Uterus (tissue), 4 donors: ENCODE measurements around the gene ZBP1. TPM values are rescaled to one million over a fixed set of nuclear protein-coding genes. Genes with fewer than 3 reads are reported as not detected.

Experiments used
- DNase-seq, 2 donors: peaks; one replicate each; pipeline ENCODE4 v3.0.0-alpha.2; 2019 to 2020
- H3K27ac ChIP-seq, 2 donors: fragments of 200-600 bp; sonication (generic); 1 replicate in 1 of 2; 2 replicates in 1 of 2; pipeline ENCODE4 v1.5.1; 2016 to 2018
- H3K27me3 ChIP-seq, 2 donors: fragments of 200-600 bp; sonication (generic); one replicate each; pipeline ENCODE4 v1.5.1; 2018 to 2019; ENCODE audit warnings: control low read depth in 1 of 2
- H3K36me3 ChIP-seq, 2 donors: fragments of 200-600 bp; sonication (generic); one replicate each; pipeline ENCODE4 v1.5.1; 2019; ENCODE audit warnings: control low read depth in 1 of 2
- H3K4me1 ChIP-seq, 2 donors: fragments of 200-600 bp; sonication (generic); one replicate each; pipeline ENCODE4 v1.5.1; 2018 to 2019; ENCODE audit warnings: control low read depth in 1 of 2
- H3K4me3 ChIP-seq, 2 donors: fragments of 200-600 bp; sonication (generic); 1 replicate in 1 of 2; 2 replicates in 1 of 2; pipeline ENCODE4 v1.5.1; 2018 to 2019; ENCODE audit warnings: mild to moderate bottlenecking in 1 of 2
- H3K9me3 ChIP-seq, 2 donors: fragments of 200-600 bp; sonication (generic); one replicate each; pipeline ENCODE4 v1.5.1; 2019; ENCODE audit warnings: control low read depth in 1 of 2
- POLR2A ChIP-seq, 2 donors: fragments of 450-650 bp; IDR thresholded peaks; one replicate each; pipeline ENCODE4 v1.6.1; 2016; ENCODE audit warnings: antibody characterized with exemption in 2 of 2, mild to moderate bottlenecking in 1 of 2, moderate library complexity in 1 of 2
- intact Hi-C: fragments of 100-400 bp; cut with DNase I; formaldehyde crosslinking; loops from one replicate; pipeline ENCODE4 v1.15.1; 2023; ENCODE audit warnings: low total_unique reads
- total RNA-seq, 4 donors: library from RNA; depleted of rRNA in 3 of 4; stranded (reverse); fragments of >200 nt in 3 of 4; gene quantifications; one replicate each; pipeline versions ENCODE4 v1.1.0 to v1.2.4, GENCODE V29; 2014 to 2023
- TF ChIP-seq, protein P1 (sequence below), 4 experiments: fragments of 200-600 bp in 2 of 4; fragments of 450-650 bp in 2 of 4; sonication (generic) in 2 of 4; IDR thresholded peaks; one replicate each; pipeline ENCODE4 v1.5.1; 2016 to 2019; ENCODE audit warnings: antibody characterized with exemption in 4 of 4, mild to moderate bottlenecking in 2 of 4, moderate library complexity in 1 of 4
- donor health status: DM: yes; HTN: yes; CAD: no.

The ZBP1 gene
- total RNA-seq, 4 donors from 2014 or later = 0.46 TPM; not detected in 3

DNA sequence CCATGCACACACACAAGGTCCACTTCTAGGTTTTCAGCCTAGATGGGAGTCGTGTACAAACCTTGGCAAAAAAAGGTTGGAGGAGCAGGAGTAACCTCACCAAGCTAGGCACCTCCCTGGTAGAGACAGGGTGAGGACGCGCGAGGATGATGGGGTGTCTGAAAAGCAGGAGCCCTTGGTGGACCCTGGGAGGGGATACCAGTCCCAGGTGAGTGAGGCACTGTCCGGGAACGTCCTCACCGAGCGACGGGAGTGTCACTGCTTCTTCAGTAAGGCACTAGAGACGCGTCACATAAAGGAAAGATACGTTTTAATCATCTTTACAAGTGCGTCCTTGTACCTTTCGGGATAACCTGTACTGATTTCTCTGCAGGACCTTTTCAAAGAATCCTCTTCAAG lies 29.4 kb upstream of the ZBP1 start:
- DNase-seq = no peak

DNA sequence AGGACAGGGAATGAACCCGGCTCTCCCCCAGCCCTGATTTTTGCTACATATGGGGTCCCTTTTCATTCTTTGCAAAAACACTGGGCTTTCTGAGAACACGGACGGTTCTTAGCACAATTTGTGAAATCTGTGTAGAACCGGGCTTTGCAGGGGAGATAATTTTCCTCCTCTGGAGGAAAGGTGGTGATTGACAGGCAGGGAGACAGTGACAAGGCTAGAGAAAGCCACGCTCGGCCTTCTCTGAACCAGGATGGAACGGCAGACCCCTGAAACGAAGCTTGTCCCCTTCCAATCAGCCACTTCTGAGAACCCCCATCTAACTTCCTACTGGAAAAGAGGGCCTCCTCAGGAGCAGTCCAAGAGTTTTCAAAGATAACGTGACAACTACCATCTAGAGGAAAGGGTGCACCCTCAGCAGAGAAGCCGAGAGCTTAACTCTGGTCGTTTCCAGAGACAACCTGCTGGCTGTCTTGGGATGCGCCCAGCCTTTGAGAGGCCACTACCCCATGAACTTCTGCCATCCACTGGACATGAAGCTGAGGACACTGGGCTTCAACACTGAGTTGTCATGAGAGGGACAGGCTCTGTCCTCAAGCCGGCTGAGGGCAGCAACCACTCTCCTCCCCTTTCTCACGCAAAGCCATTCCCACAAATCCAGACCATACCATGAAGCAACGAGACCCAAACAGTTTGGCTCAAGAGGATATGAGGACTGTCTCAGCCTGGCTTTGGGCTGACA lies 28.8 kb upstream of the ZBP1 start:
- intact Hi-C loops = no loop called here
- H3K27me3 ChIP-seq = no peaks in the 10 kb centered on the region
- peaks cover 0 to 6% of the 10 kb centered on the region in 2 donors for H3K9me3 ChIP-seq
- no peak for DNase-seq
- H3K4me1 ChIP-seq = no peaks in the 10 kb centered on the region
- TF ChIP-seq, protein P1, sequence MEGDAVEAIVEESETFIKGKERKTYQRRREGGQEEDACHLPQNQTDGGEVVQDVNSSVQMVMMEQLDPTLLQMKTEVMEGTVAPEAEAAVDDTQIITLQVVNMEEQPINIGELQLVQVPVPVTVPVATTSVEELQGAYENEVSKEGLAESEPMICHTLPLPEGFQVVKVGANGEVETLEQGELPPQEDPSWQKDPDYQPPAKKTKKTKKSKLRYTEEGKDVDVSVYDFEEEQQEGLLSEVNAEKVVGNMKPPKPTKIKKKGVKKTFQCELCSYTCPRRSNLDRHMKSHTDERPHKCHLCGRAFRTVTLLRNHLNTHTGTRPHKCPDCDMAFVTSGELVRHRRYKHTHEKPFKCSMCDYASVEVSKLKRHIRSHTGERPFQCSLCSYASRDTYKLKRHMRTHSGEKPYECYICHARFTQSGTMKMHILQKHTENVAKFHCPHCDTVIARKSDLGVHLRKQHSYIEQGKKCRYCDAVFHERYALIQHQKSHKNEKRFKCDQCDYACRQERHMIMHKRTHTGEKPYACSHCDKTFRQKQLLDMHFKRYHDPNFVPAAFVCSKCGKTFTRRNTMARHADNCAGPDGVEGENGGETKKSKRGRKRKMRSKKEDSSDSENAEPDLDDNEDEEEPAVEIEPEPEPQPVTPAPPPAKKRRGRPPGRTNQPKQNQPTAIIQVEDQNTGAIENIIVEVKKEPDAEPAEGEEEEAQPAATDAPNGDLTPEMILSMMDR (IDR thresholded peaks at IDR 0.05) = no peak
- TF ChIP-seq POLR2A (IDR thresholded peaks at IDR 0.05) = no peak
- no peaks in the 10 kb centered on the region for H3K36me3 ChIP-seq
- no peak overlapping the region for H3K4me3 ChIP-seq
- H3K27ac ChIP-seq = no peak overlapping the region

More for the DNA sequence above, 29.4 kb upstream of the ZBP1 start:
- H3K27ac ChIP-seq = no peak overlapping the region
- H3K27me3 ChIP-seq = no peaks in the 10 kb centered on the region
- intact Hi-C loops = no loop called here
- H3K9me3 ChIP-seq = peaks cover 0 to under 1% of the 10 kb centered on the region in 2 donors
- TF ChIP-seq POLR2A (IDR thresholded peaks at IDR 0.05) = no peak
- TF ChIP-seq, protein P1 (IDR thresholded peaks at IDR 0.05) = no peak
- no peaks in the 10 kb centered on the region for H3K4me1 ChIP-seq
- H3K4me3 ChIP-seq = no peak overlapping the region
- H3K36me3 ChIP-seq = no peaks in the 10 kb centered on the region

DNA sequence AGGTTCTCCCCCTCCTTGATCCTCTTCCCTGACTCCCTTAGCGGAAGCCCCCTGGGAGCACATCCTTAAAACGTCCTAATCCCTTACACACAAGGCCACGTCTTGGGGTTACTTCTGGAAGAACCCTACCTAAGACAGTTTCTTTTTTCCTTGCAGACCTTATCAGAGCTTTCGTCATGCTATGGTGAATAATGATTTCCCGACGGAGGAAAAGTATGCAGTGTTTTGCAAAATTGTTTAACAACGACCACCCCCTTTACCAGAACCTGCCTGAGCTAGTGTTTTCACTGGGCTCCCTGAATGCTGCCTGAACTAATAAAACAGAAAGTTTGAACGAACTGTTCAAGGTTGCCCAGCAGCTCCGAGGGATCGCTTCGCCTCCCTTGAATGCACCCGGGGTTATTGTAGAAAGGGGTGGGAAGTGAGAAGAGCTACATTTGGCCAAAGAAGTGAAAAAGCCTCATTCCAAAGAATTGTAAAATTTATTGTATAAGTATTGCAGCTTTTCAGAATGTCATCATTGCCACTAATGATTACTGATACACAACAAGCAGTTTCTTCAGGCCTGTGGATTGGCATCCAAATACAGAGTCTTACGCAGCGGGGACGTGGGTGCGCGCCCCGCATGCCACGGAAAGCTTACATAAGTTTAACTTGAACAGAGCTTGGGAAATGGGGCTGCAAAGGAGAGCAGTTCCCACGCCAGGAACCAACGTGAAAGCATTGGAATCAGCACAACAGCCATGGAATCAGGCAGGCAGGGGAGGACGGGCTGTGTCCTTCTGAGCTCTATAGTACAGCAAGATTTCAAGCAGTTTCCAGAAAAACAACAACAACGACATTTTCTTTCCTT lies 27.9 kb upstream of the ZBP1 start:
- no peaks in the 10 kb centered on the region for H3K4me1 ChIP-seq
- TF ChIP-seq, protein P1 (IDR thresholded peaks at IDR 0.05) = no peak
- no peak for TF ChIP-seq POLR2A (IDR thresholded peaks at IDR 0.05)
- intact Hi-C loops = no loop called here
- H3K9me3 ChIP-seq = peaks cover 0 to 8% of the 10 kb centered on the region in 2 donors
- H3K27me3 ChIP-seq = no peaks in the 10 kb centered on the region
- DNase-seq = no peak
- H3K4me3 ChIP-seq = no peak overlapping the region
- H3K36me3 ChIP-seq = no peaks in the 10 kb centered on the region
- H3K27ac ChIP-seq = no peak overlapping the region

DNA sequence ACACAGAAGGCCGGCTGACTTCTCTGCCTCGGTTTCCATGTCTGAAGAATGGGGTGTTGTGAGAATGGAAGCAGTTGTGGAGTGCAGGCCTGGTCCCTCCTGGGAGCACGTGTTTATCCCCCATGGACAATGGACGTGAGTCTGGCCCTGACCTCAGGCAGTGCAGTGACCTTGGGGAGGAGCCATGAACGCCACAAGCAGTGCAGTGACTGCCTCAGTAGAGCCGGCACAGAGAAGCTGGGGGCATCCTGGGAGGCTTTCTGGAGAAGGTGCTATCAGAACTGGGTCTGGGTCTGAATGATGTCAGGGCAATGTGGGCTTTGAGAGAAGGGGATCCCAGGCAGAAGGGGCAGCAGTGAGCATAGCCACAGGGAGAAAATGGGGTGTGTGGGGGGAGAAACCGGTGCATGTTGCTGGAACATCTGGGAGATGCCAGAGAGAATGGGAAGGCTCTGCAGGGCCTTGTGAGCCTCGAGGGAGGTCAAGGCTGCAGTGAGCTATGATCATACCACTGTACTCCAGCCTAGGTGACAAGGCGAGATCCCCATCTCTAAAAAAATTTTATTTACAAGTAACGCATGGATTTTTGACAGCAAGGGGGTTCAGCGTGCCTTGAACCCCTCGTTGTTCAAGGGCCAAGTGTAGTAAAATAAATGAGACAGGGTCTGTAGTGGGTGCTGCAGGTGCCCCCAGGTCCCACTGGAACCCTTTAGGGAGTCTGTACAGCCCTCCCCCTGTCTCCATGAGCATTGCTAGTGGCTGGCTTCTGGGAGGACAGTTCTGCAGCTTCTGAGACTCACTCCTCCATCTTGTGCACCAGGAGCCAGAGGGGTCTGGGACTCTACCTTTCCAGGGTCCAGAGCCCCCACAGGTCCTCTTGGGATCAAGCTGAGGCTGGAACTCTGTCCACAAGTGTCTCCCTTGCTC lies 27.0 kb upstream of the ZBP1 start:
- Histone ChIP-seq H3K27me3 (no peaks in the 10 kb centered on the region), H3K27ac (no peak overlapping the region), H3K9me3 (peaks cover 0 to 8% of the 10 kb centered on the region in 2 donors), H3K4me1 (no peaks in the 10 kb centered on the region), H3K4me3 (no peak overlapping the region), H3K36me3 (no peaks in the 10 kb centered on the region)
- TF ChIP-seq, protein P1 (IDR thresholded peaks at IDR 0.05) = no peak
- no peak for TF ChIP-seq POLR2A (IDR thresholded peaks at IDR 0.05)
- DNase-seq = no peak
- intact Hi-C loops = no loop called here
